DND-41 (cell line): ENCODE results near the gene STIMATE.
A peak's percentile ranks its signal among the peaks of the same experiment; 100 is the strongest.

ENCODE experiments used
- ATAC-seq: fragments of 200-7000 bp; cut with Tn5 transposase; 3 replicates; pipeline ENCODE4 v1.9.1; 2021; ENCODE audit warnings: low read depth; ENCODE audit not compliant: insufficient read depth
- DNase-seq: peaks from one replicate; pipeline ENCODE4 v3.0.0-alpha.2; 2020
- H2AFZ ChIP-seq: 2 replicates; pipeline ENCODE4 v1.6.0; 2012; ENCODE audit warnings: low read depth, low read length
- H3K27ac ChIP-seq: 2 replicates; pipeline ENCODE4 v1.5.1; 2012; ENCODE audit warnings: low read length, inconsistent platforms
- H3K27me3 ChIP-seq: fragments of 200-600 bp; sonication (generic); 2 replicates; pipeline ENCODE4 v1.6.0; 2012; ENCODE audit warnings: low read length, mild to moderate bottlenecking, inconsistent platforms; ENCODE audit not compliant: insufficient read depth, poor library complexity
- H3K36me3 ChIP-seq: 2 replicates; pipeline ENCODE4 v1.5.1; 2012; ENCODE audit warnings: low read length, inconsistent platforms; ENCODE audit not compliant: insufficient read depth
- H3K4me1 ChIP-seq: 2 replicates; pipeline ENCODE4 v1.5.1; 2012; ENCODE audit warnings: mild to moderate bottlenecking, low read length; ENCODE audit not compliant: insufficient read depth
- H3K4me2 ChIP-seq: 2 replicates; pipeline ENCODE4 v1.6.0; 2012; ENCODE audit warnings: mild to moderate bottlenecking, moderate library complexity, low read length, inconsistent platforms; ENCODE audit not compliant: insufficient read depth
- H3K4me3 ChIP-seq, 2 experiments: fragments of 200-600 bp in 1 of 2; shearing (Covaris generic) in 1 of 2; 2 replicates each; pipeline ENCODE4 v1.5.1; 2012 to 2016; ENCODE audit warnings: inconsistent platforms in 2 of 2, low read length in 2 of 2, mild to moderate bottlenecking in 2 of 2, low read depth in 1 of 2, moderate library complexity in 1 of 2
- H3K79me2 ChIP-seq: 2 replicates; pipeline ENCODE4 v1.6.0; 2012; ENCODE audit warnings: low read length, inconsistent platforms; ENCODE audit not compliant: insufficient read depth
- H3K9ac ChIP-seq: 2 replicates; pipeline ENCODE4 v1.6.0; 2012; ENCODE audit warnings: low read depth, mild to moderate bottlenecking, inconsistent platforms, low read length, moderate library complexity
- H3K9me3 ChIP-seq: 2 replicates; pipeline ENCODE4 v1.5.1; 2012; ENCODE audit warnings: low read length, moderate library complexity, mild to moderate bottlenecking, inconsistent platforms; ENCODE audit not compliant: insufficient read depth, severe bottlenecking
- H4K20me1 ChIP-seq: 2 replicates; pipeline ENCODE4 v1.6.0; 2012; ENCODE audit warnings: low read length; ENCODE audit not compliant: insufficient read depth
- CTCF ChIP-seq: IDR thresholded peaks from 2 replicates; pipeline ENCODE4 v1.5.1; 2012; ENCODE audit warnings: borderline replicate concordance, low read length, moderate library complexity, mild to moderate bottlenecking; ENCODE audit not compliant: poor library complexity, severe bottlenecking; ENCODE audit errors: extremely low read depth
- EZH2 ChIP-seq: IDR thresholded peaks from 3 replicates; pipeline ENCODE4 v1.6.1; 2012; ENCODE audit warnings: borderline replicate concordance, low read depth, mild to moderate bottlenecking, moderate library complexity, low read length, inconsistent platforms; ENCODE audit not compliant: severe bottlenecking

Gene STIMATE

GRCh38 chr3:52800079-52800478 is 97.3 kb downstream of the STIMATE start:
- Histone ChIP-seq H3K9ac (no peak overlapping the region), H2AFZ (no peak overlapping the region), H3K4me3 (no peak overlapping the region), H3K36me3 (no peaks in the 10 kb centered on the region), H3K9me3 (no peaks in the 10 kb centered on the region), H3K4me1 (no peaks in the 10 kb centered on the region), H3K4me2 (no peak overlapping the region), H3K27ac (no peak overlapping the region), H4K20me1 (no peaks in the 10 kb centered on the region), H3K27me3 (no peaks in the 10 kb centered on the region), H3K79me2 (no peaks in the 10 kb centered on the region)
- TF ChIP-seq CTCF, result no peak
- TF ChIP-seq EZH2, result no peak
- ATAC-seq, result no peak
- no peak for DNase-seq

GRCh38 chr3:52798978-52799476 is 98.3 kb downstream of the STIMATE start:
- peak; percentile 59; the same call in 2 of the 3 replicates for ATAC-seq
- Histone ChIP-seq H3K9ac (no peak overlapping the region), H3K36me3 (no peaks in the 10 kb centered on the region), H3K4me1 (no peaks in the 10 kb centered on the region), H3K79me2 (no peaks in the 10 kb centered on the region), H3K4me2 (no peak overlapping the region), H3K27ac (no peak overlapping the region), H3K9me3 (no peaks in the 10 kb centered on the region), H2AFZ (no peak overlapping the region), H3K27me3 (no peaks in the 10 kb centered on the region), H3K4me3 (no peak overlapping the region), H4K20me1 (no peaks in the 10 kb centered on the region)
- DNase-seq, result peak; percentile 35
- peak; percentile 65 for TF ChIP-seq CTCF
- TF ChIP-seq EZH2, result no peak

GRCh38 chr3:52798376-52798977 is 98.9 kb downstream of the STIMATE start:
- Histone ChIP-seq H3K27ac (no peak overlapping the region), H3K36me3 (no peaks in the 10 kb centered on the region), H4K20me1 (no peaks in the 10 kb centered on the region), H3K4me1 (no peaks in the 10 kb centered on the region), H3K27me3 (no peaks in the 10 kb centered on the region), H3K4me3 (no peak overlapping the region), H3K4me2 (no peak overlapping the region), H3K79me2 (no peaks in the 10 kb centered on the region), H2AFZ (no peak overlapping the region), H3K9me3 (no peaks in the 10 kb centered on the region), H3K9ac (no peak overlapping the region)
- TF ChIP-seq EZH2 (no peak), CTCF (no peak)
- ATAC-seq (no peak), DNase-seq (no peak)
